DND-41 (cell line): Measurements from ENCODE around the gene FAM20B.

ENCODE experiments used
- CTCF ChIP-seq: IDR thresholded peaks from 2 replicates; pipeline ENCODE4 v1.5.1; 2012; ENCODE audit warnings: borderline replicate concordance, low read length, moderate library complexity, mild to moderate bottlenecking; ENCODE audit not compliant: poor library complexity, severe bottlenecking; ENCODE audit errors: extremely low read depth
- EZH2 ChIP-seq: IDR thresholded peaks from 3 replicates; pipeline ENCODE4 v1.6.1; 2012; ENCODE audit warnings: borderline replicate concordance, low read depth, mild to moderate bottlenecking, moderate library complexity, low read length, inconsistent platforms; ENCODE audit not compliant: severe bottlenecking

GRCh38 chr1:179087665-179088064 lies 62.0 kb downstream of the FAM20B start:
- TF ChIP-seq CTCF (no peak), EZH2 (no peak)
